HCT116 (cell line): ENCODE data around the gene SEMA5B. TPM values are rescaled to one million over a fixed set of nuclear protein-coding genes. Genes with fewer than 3 reads are reported as not detected.

ENCODE experiments used
- ATAC-seq: fragments of 200-7000 bp; cut with Tn5 transposase; 2 replicates; pipeline ENCODE4 v1.9.1; 2020; ENCODE audit warnings: mild to moderate bottlenecking, moderate library complexity
- BruUV-seq: library from RNA; stranded (reverse); fragments of 400-500 nt; replicated peaks from 2 replicates; lab custom pipeline; 2021; lab: Mats Ljungman, UMichigan
- CTCF ChIA-PET: fragments of 300-600 bp; sonication (Branson Sonifier 250); formaldehyde crosslinking; loops from one replicate; lab custom pipeline; 2021; ENCODE audit warnings: antibody characterized with exemption; lab: Charles Lee
- POLR2A ChIA-PET: fragments of 300-600, 350-600 bp; sonication (Branson Sonifier 250); formaldehyde crosslinking; loops from one replicate; lab custom pipeline; 2021; ENCODE audit warnings: antibody characterized with exemption; lab: Charles Lee
- RAD21 ChIA-PET, 2 experiments: fragments of 300-600 bp; sonication (Branson Sonifier 250); formaldehyde crosslinking; loops; one replicate each; lab custom pipeline; 2023; ENCODE audit warnings: low total read pairs in 2 of 2; ENCODE audit not compliant: uncharacterized antibody in 2 of 2, unreplicated experiment in 2 of 2, low non-redundant PET in 1 of 2; lab: Charles Lee
- DNase-seq: peaks from one replicate; pipeline ENCODE4 v3.0.0-alpha.2; 2010; ENCODE audit warnings: low read depth, low spot score
- H2AFZ ChIP-seq: fragments of 200-600 bp; shearing (Covaris generic), sonication (generic); 2 replicates; pipeline ENCODE4 v1.6.1; 2017; ENCODE audit warnings: low read depth, mixed run types, mixed read lengths, antibody characterized with exemption, low read length; ENCODE audit not compliant: poor library complexity, severe bottlenecking
- H3K27ac ChIP-seq: 2 replicates; pipeline ENCODE4 v1.5.1; 2012; ENCODE audit warnings: low read depth, low read length
- H3K27me3 ChIP-seq: fragments of 200-600 bp; sonication (generic); 2 replicates; pipeline ENCODE4 v1.6.1; 2016; ENCODE audit warnings: mixed run types, low read length, mixed read lengths; ENCODE audit not compliant: insufficient read depth
- H3K36me3 ChIP-seq, 2 experiments: fragments of 200-500 bp in 1 of 2; fragments of 200-600 bp in 1 of 2; sonication (Bioruptor generic) in 1 of 2; sonication (generic) in 1 of 2; 2 replicates each; pipeline versions ENCODE4 v1.5.1 to v1.6.1; 2014 to 2016; ENCODE audit warnings: low read length in 2 of 2, inconsistent platforms in 1 of 2, mixed read lengths in 1 of 2, mixed run types in 1 of 2; ENCODE audit not compliant: insufficient read depth in 2 of 2, control insufficient read depth in 1 of 2
- H3K4me1 ChIP-seq, 2 experiments: fragments of 200-600 bp in 1 of 2; sonication (generic) in 1 of 2; 2 replicates each; pipeline versions ENCODE4 v1.5.1 to v1.6.1; 2012 to 2017; ENCODE audit warnings: low read length in 2 of 2, inconsistent platforms in 1 of 2, mild to moderate bottlenecking in 1 of 2, mixed read lengths in 1 of 2, mixed run types in 1 of 2, moderate library complexity in 1 of 2; ENCODE audit not compliant: insufficient read depth in 2 of 2, control insufficient read depth in 1 of 2
- H3K4me2 ChIP-seq: fragments of 200-600 bp; sonication (generic); 2 replicates; pipeline ENCODE4 v1.6.1; 2017; ENCODE audit warnings: mixed run types, low read length, mixed read lengths
- H3K4me3 ChIP-seq, 2 experiments: fragments of 200-600 bp in 1 of 2; sonication (generic) in 1 of 2; replicated peaks in 1 of 2; 2 replicates each; pipeline ENCODE4 v1.5.1; 2011 to 2016; ENCODE audit warnings: low read length in 2 of 2, control low read depth in 1 of 2, low read depth in 1 of 2, mild to moderate bottlenecking in 1 of 2, mixed read lengths in 1 of 2, mixed run types in 1 of 2
- H3K79me2 ChIP-seq: fragments of 200-600 bp; sonication (generic); 2 replicates; pipeline ENCODE4 v1.6.1; 2017; ENCODE audit warnings: mild to moderate bottlenecking, mixed run types, low read length, moderate library complexity, mixed read lengths; ENCODE audit not compliant: insufficient read depth
- H3K9ac ChIP-seq: fragments of 200-600 bp; sonication (generic); 2 replicates; pipeline ENCODE4 v1.6.1; 2016; ENCODE audit warnings: low read length, mixed read lengths
- H3K9me2 ChIP-seq: fragments of 200-600 bp; sonication (generic), shearing (Covaris generic); 2 replicates; pipeline ENCODE4 v1.6.1; 2017; ENCODE audit warnings: mixed run types, mild to moderate bottlenecking, moderate library complexity; ENCODE audit not compliant: insufficient read depth
- H3K9me3 ChIP-seq, 2 experiments: fragments of 200-500 bp in 1 of 2; fragments of 200-600 bp in 1 of 2; sonication (Bioruptor generic) in 1 of 2; sonication (generic) in 1 of 2; 2 replicates each; pipeline ENCODE4 v1.6.1; 2014 to 2017; ENCODE audit warnings: low read length in 2 of 2, mixed read lengths in 2 of 2, inconsistent platforms in 1 of 2, low read depth in 1 of 2, mild to moderate bottlenecking in 1 of 2, mixed run types in 1 of 2, moderate library complexity in 1 of 2; ENCODE audit not compliant: control insufficient read depth in 1 of 2, insufficient read depth in 1 of 2
- H4K20me1 ChIP-seq: fragments of 200-600 bp; sonication (generic), shearing (Covaris generic); 2 replicates; pipeline ENCODE4 v1.6.1; 2017; ENCODE audit warnings: mixed run types, mild to moderate bottlenecking, moderate library complexity; ENCODE audit not compliant: insufficient read depth
- CBX3 ChIP-seq: IDR thresholded peaks from 2 replicates; pipeline ENCODE4 v1.6.1; 2012; ENCODE audit warnings: low read depth
- CEBPB ChIP-seq: IDR thresholded peaks from 2 replicates; pipeline ENCODE4 v1.6.1; 2012; ENCODE audit warnings: low read depth
- ELF1 ChIP-seq: IDR thresholded peaks from 2 replicates; pipeline ENCODE4 v1.6.1; 2012; ENCODE audit warnings: low read depth, borderline replicate concordance
- EZH2 ChIP-seq: fragments of 200-600 bp; sonication (generic); IDR thresholded peaks from 2 replicates; pipeline ENCODE4 v1.6.1; 2017; ENCODE audit warnings: antibody characterized with exemption, mixed run types
- EZH2phosphoT487 ChIP-seq: fragments of 200-600 bp; IDR thresholded peaks from 2 replicates; pipeline ENCODE4 v1.6.1; 2018; ENCODE audit warnings: antibody characterized with exemption, borderline replicate concordance
- FOSL1 ChIP-seq: IDR thresholded peaks from 2 replicates; pipeline ENCODE4 v1.6.1; 2012; ENCODE audit warnings: low read depth
- JUND ChIP-seq: IDR thresholded peaks from 2 replicates; pipeline ENCODE4 v1.6.1; 2012
- POLR2A ChIP-seq: IDR thresholded peaks from 2 replicates; pipeline ENCODE4 v1.7.0; 2011; ENCODE audit warnings: borderline replicate concordance; ENCODE audit not compliant: insufficient read depth, insufficient read length; ENCODE audit errors: extremely low read depth
- SIN3A ChIP-seq: IDR thresholded peaks from 2 replicates; pipeline ENCODE4 v1.6.1; 2012; ENCODE audit warnings: low read depth
- SP1 ChIP-seq: IDR thresholded peaks from 2 replicates; pipeline ENCODE4 v1.6.1; 2012; ENCODE audit warnings: low read depth
- SRF ChIP-seq: IDR thresholded peaks from 2 replicates; pipeline ENCODE4 v1.6.1; 2012; ENCODE audit warnings: low read depth
- TCF7L2 ChIP-seq: IDR thresholded peaks from 2 replicates; pipeline ENCODE4 v1.7.0; 2011; ENCODE audit warnings: borderline replicate concordance, inconsistent platforms; ENCODE audit not compliant: insufficient read depth, insufficient read length; ENCODE audit errors: extremely low read depth
- YY1 ChIP-seq: IDR thresholded peaks from 2 replicates; pipeline ENCODE4 v1.6.1; 2011; ENCODE audit warnings: low read length, low read depth, moderate library complexity, mild to moderate bottlenecking; ENCODE audit not compliant: insufficient replicate concordance; ENCODE audit errors: extremely low read depth
- ZFX ChIP-seq: fragments of 450-650 bp; IDR thresholded peaks from 2 replicates; pipeline ENCODE4 v1.6.1; 2017
- ZNF274 ChIP-seq: fragments of 200-500 bp; sonication (Bioruptor generic); IDR thresholded peaks from 2 replicates; pipeline ENCODE4 v1.6.1; 2014; ENCODE audit warnings: mild to moderate bottlenecking, low read depth, low read length, inconsistent platforms
- intact Hi-C: fragments of 100-400 bp; cut with micrococcal nuclease; formaldehyde crosslinking; loops from 2 replicates; pipeline ENCODE4 v1.10.0; 2022
- total RNA-seq: library from RNA; stranded (reverse); gene quantifications from one replicate; pipeline ENCODE4 v1.2.1, GENCODE V29; 2021; ENCODE audit not compliant: unreplicated experiment
- TF ChIP-seq, protein P1 (sequence below): IDR thresholded peaks from 2 replicates; pipeline ENCODE4 v1.6.1; 2012
- TF ChIP-seq, protein P2 (sequence below): IDR thresholded peaks from 2 replicates; pipeline ENCODE4 v1.6.1; 2012; ENCODE audit warnings: low read depth
- TF ChIP-seq, protein P3 (sequence below): IDR thresholded peaks from 2 replicates; pipeline ENCODE4 v1.6.1; 2011; ENCODE audit warnings: mild to moderate bottlenecking, low read length, moderate library complexity; ENCODE audit not compliant: insufficient replicate concordance; ENCODE audit errors: extremely low read depth

Gene SEMA5B
- total RNA-seq, 1 experiment from 2014 or later: 0.15 TPM

DNA sequence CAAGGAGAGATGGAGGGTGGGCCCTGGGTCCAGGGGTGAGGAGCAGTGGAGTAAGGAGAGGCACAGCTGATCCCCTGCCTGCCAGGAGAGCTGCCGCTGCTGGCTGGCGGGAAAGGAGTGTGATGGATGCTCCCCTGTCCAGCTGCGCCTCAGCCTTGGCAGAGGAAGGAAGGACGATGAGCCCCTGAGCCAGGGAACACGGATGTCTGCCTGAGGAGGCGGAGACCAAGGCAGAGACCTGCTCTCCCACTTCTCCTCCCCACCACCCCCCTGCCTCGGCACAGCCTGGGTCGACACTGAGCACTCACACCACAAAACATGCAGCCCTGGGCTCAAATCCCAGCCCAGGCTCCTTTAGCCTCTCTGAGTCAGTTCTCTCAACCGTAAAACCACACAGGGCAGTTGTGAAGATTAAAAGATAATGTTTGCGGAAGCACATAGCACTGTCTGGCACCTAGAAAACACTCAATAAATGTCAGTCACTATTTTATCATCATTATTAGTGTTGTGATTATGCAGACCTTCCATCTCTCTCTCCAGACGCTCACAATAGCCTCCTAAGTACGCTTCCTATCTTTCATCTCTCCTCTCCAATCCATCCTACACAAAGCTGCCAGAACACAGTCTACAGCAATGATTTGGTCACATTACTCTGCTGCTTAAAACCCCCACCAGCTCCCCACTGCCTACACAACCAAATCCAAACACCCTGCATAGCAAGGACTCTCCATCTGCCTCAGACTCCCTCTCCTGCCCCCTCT lies 52.2 kb downstream of the SEMA5B start:
- ATAC-seq (no peak), DNase-seq (no peak)
- no peaks in the 10 kb centered on the region for H3K27me3 ChIP-seq
- H3K4me3 ChIP-seq: no peak overlapping the region
- no peaks in the 10 kb centered on the region for H4K20me1 ChIP-seq
- H3K27ac ChIP-seq: no peak overlapping the region
- H3K9me2 ChIP-seq: no peaks in the 10 kb centered on the region
- no peak for TF ChIP-seq SIN3A
- no peak for TF ChIP-seq TCF7L2
- no peak for TF ChIP-seq ELF1
- no peak for TF ChIP-seq EZH2
- TF ChIP-seq POLR2A: no peak
- no peak for TF ChIP-seq CEBPB
- no peak for TF ChIP-seq FOSL1
- TF ChIP-seq, protein P1, sequence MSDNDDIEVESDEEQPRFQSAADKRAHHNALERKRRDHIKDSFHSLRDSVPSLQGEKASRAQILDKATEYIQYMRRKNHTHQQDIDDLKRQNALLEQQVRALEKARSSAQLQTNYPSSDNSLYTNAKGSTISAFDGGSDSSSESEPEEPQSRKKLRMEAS: no peak
- no peak for TF ChIP-seq JUND
- TF ChIP-seq, protein P2, sequence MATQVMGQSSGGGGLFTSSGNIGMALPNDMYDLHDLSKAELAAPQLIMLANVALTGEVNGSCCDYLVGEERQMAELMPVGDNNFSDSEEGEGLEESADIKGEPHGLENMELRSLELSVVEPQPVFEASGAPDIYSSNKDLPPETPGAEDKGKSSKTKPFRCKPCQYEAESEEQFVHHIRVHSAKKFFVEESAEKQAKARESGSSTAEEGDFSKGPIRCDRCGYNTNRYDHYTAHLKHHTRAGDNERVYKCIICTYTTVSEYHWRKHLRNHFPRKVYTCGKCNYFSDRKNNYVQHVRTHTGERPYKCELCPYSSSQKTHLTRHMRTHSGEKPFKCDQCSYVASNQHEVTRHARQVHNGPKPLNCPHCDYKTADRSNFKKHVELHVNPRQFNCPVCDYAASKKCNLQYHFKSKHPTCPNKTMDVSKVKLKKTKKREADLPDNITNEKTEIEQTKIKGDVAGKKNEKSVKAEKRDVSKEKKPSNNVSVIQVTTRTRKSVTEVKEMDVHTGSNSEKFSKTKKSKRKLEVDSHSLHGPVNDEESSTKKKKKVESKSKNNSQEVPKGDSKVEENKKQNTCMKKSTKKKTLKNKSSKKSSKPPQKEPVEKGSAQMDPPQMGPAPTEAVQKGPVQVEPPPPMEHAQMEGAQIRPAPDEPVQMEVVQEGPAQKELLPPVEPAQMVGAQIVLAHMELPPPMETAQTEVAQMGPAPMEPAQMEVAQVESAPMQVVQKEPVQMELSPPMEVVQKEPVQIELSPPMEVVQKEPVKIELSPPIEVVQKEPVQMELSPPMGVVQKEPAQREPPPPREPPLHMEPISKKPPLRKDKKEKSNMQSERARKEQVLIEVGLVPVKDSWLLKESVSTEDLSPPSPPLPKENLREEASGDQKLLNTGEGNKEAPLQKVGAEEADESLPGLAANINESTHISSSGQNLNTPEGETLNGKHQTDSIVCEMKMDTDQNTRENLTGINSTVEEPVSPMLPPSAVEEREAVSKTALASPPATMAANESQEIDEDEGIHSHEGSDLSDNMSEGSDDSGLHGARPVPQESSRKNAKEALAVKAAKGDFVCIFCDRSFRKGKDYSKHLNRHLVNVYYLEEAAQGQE: no peak
- TF ChIP-seq ZFX: no peak
- no peak for TF ChIP-seq SP1
- no peak for TF ChIP-seq EZH2phosphoT487
- no peak for TF ChIP-seq ZNF274
- TF ChIP-seq YY1: no peak
- TF ChIP-seq SRF: no peak
- TF ChIP-seq CBX3: no peak
- TF ChIP-seq, protein P3, sequence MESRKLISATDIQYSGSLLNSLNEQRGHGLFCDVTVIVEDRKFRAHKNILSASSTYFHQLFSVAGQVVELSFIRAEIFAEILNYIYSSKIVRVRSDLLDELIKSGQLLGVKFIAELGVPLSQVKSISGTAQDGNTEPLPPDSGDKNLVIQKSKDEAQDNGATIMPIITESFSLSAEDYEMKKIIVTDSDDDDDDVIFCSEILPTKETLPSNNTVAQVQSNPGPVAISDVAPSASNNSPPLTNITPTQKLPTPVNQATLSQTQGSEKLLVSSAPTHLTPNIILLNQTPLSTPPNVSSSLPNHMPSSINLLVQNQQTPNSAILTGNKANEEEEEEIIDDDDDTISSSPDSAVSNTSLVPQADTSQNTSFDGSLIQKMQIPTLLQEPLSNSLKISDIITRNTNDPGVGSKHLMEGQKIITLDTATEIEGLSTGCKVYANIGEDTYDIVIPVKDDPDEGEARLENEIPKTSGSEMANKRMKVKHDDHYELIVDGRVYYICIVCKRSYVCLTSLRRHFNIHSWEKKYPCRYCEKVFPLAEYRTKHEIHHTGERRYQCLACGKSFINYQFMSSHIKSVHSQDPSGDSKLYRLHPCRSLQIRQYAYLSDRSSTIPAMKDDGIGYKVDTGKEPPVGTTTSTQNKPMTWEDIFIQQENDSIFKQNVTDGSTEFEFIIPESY: no peak
- no peaks in the 10 kb centered on the region for H3K36me3 ChIP-seq
- no peaks in the 10 kb centered on the region for H3K9me3 ChIP-seq
- ChIA-PET RAD21 (no interaction called here), CTCF (no interaction called here), POLR2A (no interaction called here)
- no peaks in the 10 kb centered on the region for H3K79me2 ChIP-seq
- H3K4me2 ChIP-seq: no peak overlapping the region
- no TSS peak for BruUV-seq
- H3K9ac ChIP-seq: no peak overlapping the region
- peaks cover 0 to 9% of the 10 kb centered on the region in 2 experiments; a peak in 2 of 4 replicates for H3K4me1 ChIP-seq
- H2AFZ ChIP-seq: no peak overlapping the region
- intact Hi-C loops: no loop called here
